ENCODE results near the gene MAPK11.

Gene MAPK11

GRCh38 chr22:50313600-50313999 lies 43.4 kb upstream of the MAPK11 start:
- no peak overlapping the region for H3K4me3 ChIP-seq (ENCODE audit: low read depth in 1 of 2, low read length in 2 of 2)
- H3K9me3 ChIP-seq (ENCODE audit: low read length): no peaks in the 10 kb centered on the region
- no peak overlapping the region for H3K9ac ChIP-seq (ENCODE audit: low read length)
- H3K4me1 ChIP-seq (ENCODE audit: insufficient read depth, low read length): peaks cover 4% of the 10 kb centered on the region
- H3K36me3 ChIP-seq (ENCODE audit: insufficient read depth, low read length): no peaks in the 10 kb centered on the region
- H3K27me3 ChIP-seq (ENCODE audit: control insufficient read depth in 1 of 2, insufficient read depth in 2 of 2, low read length in 2 of 2): no peaks in the 10 kb centered on the region
- H3K27ac ChIP-seq (ENCODE audit: low read depth, low read length): no peak overlapping the region

- Histone ChIP-seq H3K9ac (ENCODE audit: low read length) (no peak overlapping the region), H3K4me3 (ENCODE audit: low read depth in 1 of 2, low read length in 2 of 2) (no peak overlapping the region), H3K9me3 (ENCODE audit: low read length) (no peaks in the 10 kb centered on the region), H3K36me3 (ENCODE audit: insufficient read depth, low read length) (no peaks in the 10 kb centered on the region), H3K27ac (ENCODE audit: low read depth, low read length) (no peak overlapping the region), H3K27me3 (ENCODE audit: control insufficient read depth in 1 of 2, insufficient read depth in 2 of 2, low read length in 2 of 2) (no peaks in the 10 kb centered on the region), H3K4me1 (ENCODE audit: insufficient read depth, low read length) (peaks cover 9% of the 10 kb centered on the region)
These were observed 42.8 kb upstream of the MAPK11 start for GRCh38 chr22:50313021-50313420.

GRCh38 chr22:50312371-50312770 lies 42.2 kb upstream of the MAPK11 start:
- no peaks in the 10 kb centered on the region for H3K9me3 ChIP-seq (ENCODE audit: low read length)
- no peak overlapping the region for H3K9ac ChIP-seq (ENCODE audit: low read length)
- no peaks in the 10 kb centered on the region for H3K27me3 ChIP-seq (ENCODE audit: control insufficient read depth in 1 of 2, insufficient read depth in 2 of 2, low read length in 2 of 2)
- no peak overlapping the region for H3K27ac ChIP-seq (ENCODE audit: low read depth, low read length)
- H3K4me3 ChIP-seq (ENCODE audit: low read depth in 1 of 2, low read length in 2 of 2): no peak overlapping the region
- no peaks in the 10 kb centered on the region for H3K36me3 ChIP-seq (ENCODE audit: insufficient read depth, low read length)
- peaks cover 11% of the 10 kb centered on the region for H3K4me1 ChIP-seq (ENCODE audit: insufficient read depth, low read length)

- H3K27me3 ChIP-seq (ENCODE audit: control insufficient read depth in 1 of 2, insufficient read depth in 2 of 2, low read length in 2 of 2): no peaks in the 10 kb centered on the region
- H3K36me3 ChIP-seq (ENCODE audit: insufficient read depth, low read length): no peaks in the 10 kb centered on the region
- H3K9ac ChIP-seq (ENCODE audit: low read length): no peak overlapping the region
- H3K27ac ChIP-seq (ENCODE audit: low read depth, low read length): no peak overlapping the region
- no peaks in the 10 kb centered on the region for H3K9me3 ChIP-seq (ENCODE audit: low read length)
- H3K4me3 ChIP-seq (ENCODE audit: low read depth in 1 of 2, low read length in 2 of 2): no peak overlapping the region
- H3K4me1 ChIP-seq (ENCODE audit: insufficient read depth, low read length): peaks cover 11% of the 10 kb centered on the region
These were observed 41.6 kb upstream of the MAPK11 start for GRCh38 chr22:50311606-50312351.

- no peaks in the 10 kb centered on the region for H3K36me3 ChIP-seq (ENCODE audit: insufficient read depth, low read length)
- no peak overlapping the region for H3K4me3 ChIP-seq (ENCODE audit: low read depth in 1 of 2, low read length in 2 of 2)
- H3K4me1 ChIP-seq (ENCODE audit: insufficient read depth, low read length): peaks cover 11% of the 10 kb centered on the region
- H3K9ac ChIP-seq (ENCODE audit: low read length): no peak overlapping the region
- H3K27ac ChIP-seq (ENCODE audit: low read depth, low read length): no peak overlapping the region
- H3K9me3 ChIP-seq (ENCODE audit: low read length): no peaks in the 10 kb centered on the region
- no peaks in the 10 kb centered on the region for H3K27me3 ChIP-seq (ENCODE audit: control insufficient read depth in 1 of 2, insufficient read depth in 2 of 2, low read length in 2 of 2)
These were observed 40.8 kb upstream of the MAPK11 start for GRCh38 chr22:50310949-50311444.

- Histone ChIP-seq H3K36me3 (ENCODE audit: insufficient read depth, low read length) (no peaks in the 10 kb centered on the region), H3K9me3 (ENCODE audit: low read length) (no peaks in the 10 kb centered on the region), H3K27ac (ENCODE audit: low read depth, low read length) (no peak overlapping the region), H3K4me3 (ENCODE audit: low read depth in 1 of 2, low read length in 2 of 2) (no peak overlapping the region), H3K9ac (ENCODE audit: low read length) (no peak overlapping the region), H3K4me1 (ENCODE audit: insufficient read depth, low read length) (peaks cover 16% of the 10 kb centered on the region), H3K27me3 (ENCODE audit: control insufficient read depth in 1 of 2, insufficient read depth in 2 of 2, low read length in 2 of 2) (no peaks in the 10 kb centered on the region)
These were observed 40.0 kb upstream of the MAPK11 start for GRCh38 chr22:50310031-50310722.

- no peaks in the 10 kb centered on the region for H3K36me3 ChIP-seq (ENCODE audit: insufficient read depth, low read length)
- no peak overlapping the region for H3K27ac ChIP-seq (ENCODE audit: low read depth, low read length)
- H3K9ac ChIP-seq (ENCODE audit: low read length): no peak overlapping the region
- H3K4me1 ChIP-seq (ENCODE audit: insufficient read depth, low read length): peaks cover 22% of the 10 kb centered on the region
- H3K27me3 ChIP-seq (ENCODE audit: control insufficient read depth in 1 of 2, insufficient read depth in 2 of 2, low read length in 2 of 2): no peaks in the 10 kb centered on the region
- no peaks in the 10 kb centered on the region for H3K9me3 ChIP-seq (ENCODE audit: low read length)
- H3K4me3 ChIP-seq (ENCODE audit: low read depth in 1 of 2, low read length in 2 of 2): no peak overlapping the region
These were observed 39.4 kb upstream of the MAPK11 start for GRCh38 chr22:50309601-50309991.

GRCh38 chr22:50308986-50309600 lies 38.9 kb upstream of the MAPK11 start:
- Histone ChIP-seq H3K9me3 (ENCODE audit: low read length) (no peaks in the 10 kb centered on the region), H3K27me3 (ENCODE audit: control insufficient read depth in 1 of 2, insufficient read depth in 2 of 2, low read length in 2 of 2) (no peaks in the 10 kb centered on the region), H3K4me3 (ENCODE audit: low read depth in 1 of 2, low read length in 2 of 2) (no peak overlapping the region), H3K4me1 (ENCODE audit: insufficient read depth, low read length) (peaks cover 27% of the 10 kb centered on the region), H3K27ac (ENCODE audit: low read depth, low read length) (peak overlapping the region; percentile 54), H3K36me3 (ENCODE audit: insufficient read depth, low read length) (no peaks in the 10 kb centered on the region), H3K9ac (ENCODE audit: low read length) (no peak overlapping the region)

GRCh38 chr22:50308597-50308935 lies 38.4 kb upstream of the MAPK11 start:
- Histone ChIP-seq H3K9ac (ENCODE audit: low read length) (no peak overlapping the region), H3K27ac (ENCODE audit: low read depth, low read length) (peak overlapping the region; percentile 54), H3K9me3 (ENCODE audit: low read length) (no peaks in the 10 kb centered on the region), H3K4me3 (ENCODE audit: low read depth in 1 of 2, low read length in 2 of 2) (no peak overlapping the region), H3K27me3 (ENCODE audit: control insufficient read depth in 1 of 2, insufficient read depth in 2 of 2, low read length in 2 of 2) (no peaks in the 10 kb centered on the region), H3K36me3 (ENCODE audit: insufficient read depth, low read length) (no peaks in the 10 kb centered on the region), H3K4me1 (ENCODE audit: insufficient read depth, low read length) (peaks cover 32% of the 10 kb centered on the region)

- H3K9ac ChIP-seq (ENCODE audit: low read length): no peak overlapping the region
- H3K27me3 ChIP-seq (ENCODE audit: control insufficient read depth in 1 of 2, insufficient read depth in 2 of 2, low read length in 2 of 2): no peaks in the 10 kb centered on the region
- peak overlapping the region; percentile 54 for H3K27ac ChIP-seq (ENCODE audit: low read depth, low read length)
- no peaks in the 10 kb centered on the region for H3K36me3 ChIP-seq (ENCODE audit: insufficient read depth, low read length)
- H3K4me1 ChIP-seq (ENCODE audit: insufficient read depth, low read length): peaks cover 37% of the 10 kb centered on the region
- no peak overlapping the region for H3K4me3 ChIP-seq (ENCODE audit: low read depth in 1 of 2, low read length in 2 of 2)
- no peaks in the 10 kb centered on the region for H3K9me3 ChIP-seq (ENCODE audit: low read length)
These were observed 37.9 kb upstream of the MAPK11 start for GRCh38 chr22:50307890-50308596.

Measured in muscle layer of colon (tissue), 2 donors.